H1 (cell line): Measurements from ENCODE around the gene COL20A1. TPM values are rescaled to one million over a fixed set of nuclear protein-coding genes. Genes with fewer than 3 reads are reported as not detected.

Experiments used
- E2F6 ChIP-seq: IDR thresholded peaks from 2 replicates; pipeline ENCODE4 v1.6.1; 2012; ENCODE audit warnings: inconsistent platforms
- polyA plus RNA-seq, 7 experiments: library from polyadenylated mRNA; depleted of rRNA in 3 of 7; stranded (reverse) in 5 of 7; unstranded in 2 of 7; fragments of >200 nt in 5 of 7; fragments of 200-250 nt in 2 of 7; gene quantifications; 1 replicate in 5 of 7; 2 replicates in 1 of 7; 4 replicates in 1 of 7; pipeline versions ENCODE4 v1.2.1 to v1.2.3, GENCODE V29; 2011 to 2013; ENCODE audit warnings: missing spikeins in 2 of 7, mixed read lengths in 2 of 7
- total RNA-seq: library from RNA; stranded (reverse); fragmentation: NEBNext Ultra II Directional; extraction: Animal tissue kit (Norgen Biotek cat#: 25700); gene quantifications from 2 replicates; pipeline ENCODE4 v1.2.1, GENCODE V29; 2021

COL20A1 gene
- total and polyA plus RNA-seq, 2 of the 8 experiments (the other 6 are each of a cell fraction or from before 2014, with no cell fraction given), result 0.19 to 0.21 TPM

GRCh38 chr20:63329331-63330083 lies 36.5 kb downstream of the COL20A1 start (continued):
- TF ChIP-seq E2F6, result no peak
